NCI-H82 (cell line): ENCODE measurements around the gene IFT81.
A peak's percentile ranks its signal among the peaks of the same experiment; 100 is the strongest.
"Not testable (repeated sequence)": the region's sequence is repeated elsewhere in the genome, so short reads cannot be mapped to it uniquely, and the experiment has no call there.

Experiments
- DNase-seq: peaks from one replicate; lab custom pipeline; 2025; lab: John Stamatoyannopoulos, UW

IFT81 gene

GRCh38 chr12:110203546-110203945, 79.4 kb downstream of the IFT81 start:
- DNase-seq = no peak

- DNase-seq = no peak
These were observed 81.8 kb downstream of the IFT81 start for GRCh38 chr12:110205931-110206330.

GRCh38 chr12:110211639-110212536, 87.7 kb downstream of the IFT81 start:
- not testable (repeated sequence) for DNase-seq

DNA sequence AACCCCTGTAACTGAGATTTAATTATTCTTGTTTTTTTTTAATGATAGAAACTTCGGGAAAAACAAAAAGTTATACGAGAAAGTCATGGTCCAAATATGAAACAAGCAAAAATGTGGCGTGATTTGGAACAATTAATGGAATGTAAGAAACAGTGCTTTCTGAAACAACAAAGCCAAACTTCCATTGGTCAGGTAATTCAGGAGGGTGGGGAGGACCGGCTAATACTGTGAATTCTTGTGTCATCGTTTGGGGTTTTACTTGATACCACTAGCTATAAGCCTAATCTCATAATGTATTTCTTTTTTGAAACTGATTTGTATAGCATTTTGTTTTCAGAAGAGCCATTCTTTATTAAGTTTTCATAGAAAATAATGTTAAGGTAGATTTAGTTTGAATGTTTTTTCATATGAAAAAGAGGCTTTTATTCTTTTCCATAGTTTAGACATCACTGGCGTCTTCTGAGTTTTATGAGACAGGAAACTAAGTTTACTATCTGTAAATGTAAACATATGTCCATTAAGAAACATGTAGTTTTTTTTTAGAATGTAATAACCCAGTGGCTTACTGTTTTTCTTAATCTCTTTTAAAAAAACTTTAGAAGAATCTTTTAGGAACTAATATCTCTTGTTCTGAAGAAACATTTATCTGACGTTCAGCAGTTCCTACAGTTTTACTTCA, 94.0 kb downstream of the IFT81 start:
- DNase-seq = no peak

DNA sequence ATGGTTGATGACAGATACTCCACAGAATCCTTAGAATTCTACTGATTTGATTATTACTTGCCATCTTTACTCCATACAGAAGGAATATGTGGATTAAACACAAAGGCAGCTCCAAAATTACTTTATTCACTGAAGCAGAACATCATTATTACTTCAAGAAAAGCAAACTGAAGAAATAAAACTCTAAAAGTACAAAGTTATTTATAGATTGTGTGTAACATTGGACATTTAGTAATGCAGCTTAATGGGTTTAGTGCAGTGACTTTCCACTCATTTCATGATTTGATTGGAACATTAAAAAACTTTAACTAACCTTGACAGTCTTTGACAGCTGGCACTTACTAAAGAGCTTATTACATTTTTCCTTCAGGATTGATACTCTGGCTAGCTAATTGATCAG, 97.9 kb downstream of the IFT81 start:
- peak; percentile 47 for DNase-seq

DNA sequence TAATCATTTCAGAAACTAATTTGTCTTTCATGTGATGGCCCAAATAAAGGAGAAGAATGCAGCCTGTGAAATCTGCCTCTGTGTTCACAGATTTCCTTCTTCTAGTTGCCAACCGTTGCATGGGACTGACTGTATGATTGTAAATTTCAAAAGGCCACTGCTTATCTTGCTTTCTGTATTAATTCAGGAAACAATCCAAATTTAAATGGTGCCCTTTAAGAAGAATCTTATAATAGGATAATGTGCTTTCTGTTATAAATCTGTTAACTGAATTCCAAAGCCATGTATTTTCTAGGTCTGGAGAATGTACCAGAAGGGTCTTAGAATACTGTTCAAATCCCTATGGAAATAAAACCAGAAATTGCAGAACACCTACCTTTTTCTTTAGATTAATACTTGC, 98.3 kb downstream of the IFT81 start:
- DNase-seq = no peak

DNA sequence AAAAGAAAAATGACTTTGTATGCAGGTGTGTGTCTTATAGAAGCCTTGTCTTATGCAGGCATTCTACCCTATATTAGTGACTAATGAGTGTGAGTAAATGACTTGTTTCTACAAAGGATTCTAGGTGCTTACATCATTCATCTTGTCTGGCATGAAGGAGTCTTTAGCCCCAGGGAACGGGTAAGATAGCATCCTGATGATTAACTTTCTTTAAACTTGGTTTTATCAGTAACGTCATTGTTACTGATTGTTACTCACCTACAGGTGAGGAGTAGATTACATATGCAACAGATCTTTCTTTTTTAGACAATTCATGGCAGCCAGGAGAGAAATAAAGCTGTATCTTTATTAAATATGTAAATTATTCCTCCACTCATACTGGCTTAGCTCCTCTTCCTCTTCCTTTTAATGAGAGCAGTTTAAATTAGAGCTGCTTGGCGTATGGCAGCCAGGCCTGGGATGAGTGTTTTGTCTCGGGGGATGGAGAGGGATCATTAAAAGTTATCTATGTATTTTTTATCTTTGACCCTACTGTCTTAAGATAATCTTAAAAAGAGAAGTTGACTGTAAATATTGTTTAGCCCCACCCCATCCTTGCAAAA, 99.7 kb downstream of the IFT81 start:
- DNase-seq = no peak

DNA sequence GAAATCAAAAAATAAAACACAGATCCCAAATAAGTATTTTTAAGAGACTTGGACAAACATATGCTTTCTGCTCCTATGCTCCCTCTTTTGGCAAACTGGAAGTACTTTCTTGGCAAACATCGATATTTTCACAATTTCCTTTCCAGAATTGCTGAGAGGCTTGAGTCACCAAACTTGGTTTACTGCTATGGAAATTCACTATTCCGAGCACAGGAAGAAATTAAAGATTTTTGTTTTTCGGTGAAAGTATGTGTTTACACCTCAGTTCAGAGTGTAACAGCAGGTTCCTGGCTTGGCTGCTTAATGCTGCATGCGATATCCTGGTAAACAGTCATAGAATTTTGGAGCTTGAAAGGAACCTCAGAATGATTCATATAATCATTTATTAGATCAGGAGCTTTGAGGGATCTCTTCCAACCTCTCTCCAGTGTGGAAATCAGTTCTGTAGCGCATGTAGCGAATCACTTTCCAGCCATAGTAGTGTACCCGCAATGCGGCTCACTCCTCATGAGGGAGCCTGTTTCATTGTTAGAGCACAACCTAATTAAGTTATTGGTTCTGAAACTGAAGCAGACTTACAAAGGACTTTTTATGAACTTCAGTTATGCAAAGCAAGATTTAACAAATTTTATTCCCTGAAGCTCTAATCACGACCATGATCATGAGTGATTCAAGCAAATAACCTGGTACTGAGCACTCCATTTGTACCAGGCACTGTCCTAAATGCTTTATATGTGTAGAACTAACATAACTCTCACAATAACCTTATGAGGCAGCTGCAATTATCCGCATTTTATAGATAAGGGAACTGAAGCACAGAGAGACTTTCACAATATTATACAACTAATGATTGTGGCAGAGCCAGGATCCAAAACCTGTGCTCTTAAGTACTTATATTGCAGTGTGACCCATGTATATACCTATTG, 100.5 kb downstream of the IFT81 start:
- DNase-seq = no peak

DNA sequence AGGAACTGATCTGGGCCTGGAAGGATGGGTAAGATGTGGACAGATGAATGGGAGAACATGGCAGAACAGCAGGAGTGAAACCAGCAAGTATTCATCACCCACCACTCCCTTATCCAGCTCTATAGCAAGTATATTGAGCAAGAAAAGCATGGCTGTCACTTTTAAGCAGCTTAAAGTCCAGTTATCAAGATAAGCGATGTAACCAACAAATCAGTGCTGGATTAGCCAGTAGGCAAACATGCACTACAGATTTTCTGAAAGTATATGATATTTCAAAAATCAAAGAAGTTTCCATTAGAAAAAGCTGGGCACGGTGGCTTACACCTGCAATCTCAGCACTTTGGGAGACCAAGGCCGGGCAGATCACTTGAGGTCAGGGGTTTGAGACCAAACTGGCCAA, 103.0 kb downstream of the IFT81 start:
- DNase-seq = peak; percentile 68

GRCh38 chr12:110228348-110228747, 104.2 kb downstream of the IFT81 start:
- DNase-seq = not testable (repeated sequence)

GRCh38 chr12:110228756-110229155, 104.6 kb downstream of the IFT81 start:
- DNase-seq = no peak

GRCh38 chr12:110229409-110229808, 105.3 kb downstream of the IFT81 start:
- no peak for DNase-seq

- DNase-seq = no peak
These were observed 106.5 kb downstream of the IFT81 start for GRCh38 chr12:110230655-110231054.

DNA sequence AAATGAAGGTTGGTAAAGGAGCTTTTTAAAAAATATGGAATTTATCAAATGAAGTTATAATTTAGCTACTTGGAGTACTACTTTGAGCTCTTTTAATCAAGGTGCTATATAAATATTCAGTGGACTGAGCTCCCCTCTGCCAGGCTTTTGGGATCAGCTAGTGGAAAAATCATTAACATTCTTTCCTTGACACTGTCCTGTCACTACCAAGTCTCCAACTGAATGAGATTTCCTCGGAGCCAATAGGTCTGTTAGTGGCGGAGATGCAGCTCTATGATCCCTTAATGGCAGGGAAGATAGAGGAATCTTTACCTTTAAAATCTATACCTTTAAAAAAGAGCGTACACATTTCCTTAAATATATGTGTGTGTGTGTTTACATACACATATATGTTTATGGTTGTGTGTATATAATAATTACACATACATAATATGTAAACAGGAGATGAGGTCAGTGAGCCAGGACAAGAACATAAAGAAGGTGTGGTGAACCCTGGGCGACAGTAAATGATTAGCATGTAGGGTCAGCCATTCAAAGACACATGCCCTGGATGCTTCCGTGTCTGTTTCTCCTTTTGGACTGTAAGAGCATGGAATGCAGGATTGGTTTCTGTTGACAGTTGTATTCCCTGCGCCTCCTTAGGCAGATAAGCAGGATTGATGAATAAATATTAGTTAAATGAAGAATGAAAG, 109.2 kb downstream of the IFT81 start:
- DNase-seq = no peak

GRCh38 chr12:110234331-110234751, 110.2 kb downstream of the IFT81 start:
- DNase-seq = no peak

DNA sequence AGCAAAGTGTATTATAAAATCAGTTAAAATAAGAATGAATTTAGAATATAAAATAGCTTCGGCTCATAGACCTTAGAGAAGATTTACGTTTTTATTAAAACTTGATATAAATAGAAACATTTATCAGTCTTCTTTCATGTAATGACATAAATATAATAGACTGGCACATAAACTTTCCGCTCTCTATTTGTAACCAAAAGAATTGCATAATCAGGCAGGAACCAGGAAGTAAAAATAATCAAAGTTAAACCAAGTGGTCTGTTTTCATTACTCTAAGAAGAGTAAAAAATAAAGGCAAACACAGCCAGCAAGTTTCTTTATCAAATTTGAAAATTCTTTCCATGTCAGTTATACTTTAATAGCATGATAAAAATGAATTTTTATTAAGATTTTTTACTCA, 110.6 kb downstream of the IFT81 start:
- DNase-seq = no peak

- DNase-seq = no peak
These were observed 111.2 kb downstream of the IFT81 start for GRCh38 chr12:110235383-110235782.

DNA sequence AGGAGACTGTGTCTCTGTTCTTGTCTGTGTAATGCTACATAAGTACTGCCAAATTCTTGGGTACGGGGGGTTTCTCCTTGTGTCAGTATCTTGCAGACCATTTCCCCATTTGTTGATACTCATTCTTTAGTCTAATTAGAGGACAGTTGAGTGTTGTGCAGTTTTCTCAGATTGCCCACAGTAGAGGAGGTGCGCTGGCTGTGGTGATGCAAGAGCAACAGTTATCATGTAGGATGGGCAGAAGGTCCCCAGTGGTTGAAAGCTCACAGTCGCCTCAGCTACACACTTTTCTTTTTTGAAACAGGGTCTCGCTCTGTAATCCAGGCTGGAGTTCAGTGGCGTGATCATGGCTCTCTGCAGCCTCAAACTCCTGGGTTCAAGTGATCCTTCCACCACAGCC, 119.1 kb downstream of the IFT81 start:
- no peak for DNase-seq

GRCh38 chr12:110244372-110244771, 120.2 kb downstream of the IFT81 start:
- DNase-seq = no peak

- DNase-seq = no peak
These were observed 120.7 kb downstream of the IFT81 start for GRCh38 chr12:110244829-110245228.

DNA sequence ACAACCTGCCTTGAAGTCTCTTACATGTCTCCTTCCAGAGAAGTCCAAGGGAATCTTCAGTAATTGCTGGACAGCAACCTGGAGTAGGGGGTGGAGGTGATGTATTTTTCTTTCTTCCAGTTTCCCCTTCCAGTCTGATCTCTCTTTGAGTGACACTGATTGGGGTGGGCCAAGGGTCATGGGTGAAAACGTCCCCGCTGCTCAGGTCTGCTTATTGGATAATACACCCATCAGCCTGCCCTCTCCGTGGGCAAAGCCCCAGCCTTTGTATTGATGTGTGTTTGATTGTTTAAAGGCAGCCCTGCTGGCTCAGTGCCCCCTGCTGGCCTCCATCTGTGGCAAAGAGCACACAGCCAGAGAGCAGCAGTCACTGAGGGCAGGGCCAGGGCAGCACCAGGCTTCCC, 121.2 kb downstream of the IFT81 start:
- peak; percentile 63 for DNase-seq
